GM23338 (cell line): ENCODE measurements around the gene CRTC3. TPM values are rescaled to one million over a fixed set of nuclear protein-coding genes. Genes with fewer than 3 reads are reported as not detected.

Source experiments
- ATAC-seq: fragments of 200-7000 bp; cut with Tn5 transposase; 3 replicates; pipeline ENCODE4 v1.9.1; 2020
- DNase-seq: peaks from one replicate; pipeline ENCODE4 v3.0.0-alpha.2; 2015; ENCODE audit warnings: low spot score
- H2AFZ ChIP-seq: fragments of 200-600 bp; sonication (generic); 2 replicates; pipeline ENCODE4 v1.8.0; 2016; ENCODE audit warnings: antibody characterized with exemption, mild to moderate bottlenecking, moderate library complexity
- H3F3A ChIP-seq: fragments of 200-600 bp; sonication (generic); replicated peaks from 2 replicates; pipeline ENCODE4 v1.8.0; 2017; ENCODE audit warnings: antibody characterized with exemption, mixed run types, low read depth
- H3K27ac ChIP-seq: fragments of 200-600 bp; sonication (generic); 2 replicates; pipeline ENCODE4 v1.6.1; 2016; ENCODE audit warnings: low read depth
- H3K27me3 ChIP-seq: fragments of 200-600 bp; sonication (generic); 2 replicates; pipeline ENCODE4 v1.8.0; 2016; ENCODE audit warnings: mild to moderate bottlenecking, mixed run types, moderate library complexity; ENCODE audit not compliant: insufficient read depth
- H3K36me3 ChIP-seq: fragments of 200-600 bp; sonication (generic); 2 replicates; pipeline ENCODE4 v1.8.0; 2016; ENCODE audit warnings: mild to moderate bottlenecking; ENCODE audit not compliant: insufficient read depth
- H3K4me1 ChIP-seq: fragments of 200-600 bp; sonication (generic); 2 replicates; pipeline ENCODE4 v1.8.0; 2016; ENCODE audit warnings: mild to moderate bottlenecking, moderate library complexity; ENCODE audit not compliant: insufficient read depth
- H3K4me2 ChIP-seq: fragments of 200-600 bp; sonication (generic); 2 replicates; pipeline ENCODE4 v1.7.1; 2017; ENCODE audit warnings: mixed run types
- H3K4me3 ChIP-seq: fragments of 200-600 bp; sonication (generic); 2 replicates; pipeline ENCODE4 v1.6.1; 2016; ENCODE audit warnings: mixed run types
- H3K79me2 ChIP-seq: fragments of 200-600 bp; sonication (generic); replicated peaks from 2 replicates; pipeline ENCODE4 v1.8.0; 2017; ENCODE audit warnings: mild to moderate bottlenecking; ENCODE audit not compliant: insufficient read depth
- H3K9me2 ChIP-seq: fragments of 200-600 bp; sonication (generic); 2 replicates; pipeline ENCODE4 v1.8.0; 2017; ENCODE audit not compliant: insufficient read depth
- H4K20me1 ChIP-seq: fragments of 200-600 bp; sonication (generic); replicated peaks from 2 replicates; pipeline ENCODE4 v1.8.0; 2017; ENCODE audit warnings: mild to moderate bottlenecking; ENCODE audit not compliant: insufficient read depth
- H3K27ac Mint-ChIP-seq: 2 replicates; pipeline ENCODE4 v1.8.0; 2020; ENCODE audit warnings: inconsistent platforms, mild to moderate bottlenecking, moderate library complexity, mixed read lengths
- H3K27me3 Mint-ChIP-seq: 3 replicates; pipeline ENCODE4 v1.8.0; 2022; ENCODE audit warnings: low read depth, mild to moderate bottlenecking, moderate library complexity, mixed read lengths, inconsistent platforms; ENCODE audit not compliant: insufficient read depth, poor library complexity
- H3K36me3 Mint-ChIP-seq: 3 replicates; pipeline ENCODE4 v1.8.0; 2021; ENCODE audit warnings: low read depth, mild to moderate bottlenecking, inconsistent platforms, moderate library complexity, mixed read lengths
- H3K4me1 Mint-ChIP-seq: 3 replicates; pipeline ENCODE4 v1.8.0; 2020; ENCODE audit warnings: mild to moderate bottlenecking, inconsistent platforms, mixed read lengths
- H3K4me3 Mint-ChIP-seq: 3 replicates; pipeline ENCODE4 v1.8.0; 2021; ENCODE audit warnings: moderate library complexity, mild to moderate bottlenecking, inconsistent platforms, mixed read lengths
- H3K9me3 Mint-ChIP-seq: 3 replicates; pipeline ENCODE4 v1.8.0; 2020; ENCODE audit warnings: moderate library complexity, mild to moderate bottlenecking, inconsistent platforms, mixed read lengths
- CREB1 ChIP-seq: fragments of 250-450 bp; sonication (Bioruptor Pico); IDR thresholded peaks from 2 replicates; pipeline ENCODE4 v1.5.0; 2020; ENCODE audit warnings: low read depth, mild to moderate bottlenecking, moderate library complexity
- CTCF ChIP-seq, 2 experiments: fragments of 200-600 bp in 1 of 2; sonication (generic) in 1 of 2; conservative IDR thresholded peaks; 2 replicates each; pipeline versions ENCODE4 v1.5.1 to v1.6.1; 2016 to 2017; ENCODE audit warnings: antibody characterized with exemption in 2 of 2, low read depth in 2 of 2, mild to moderate bottlenecking in 2 of 2, moderate library complexity in 1 of 2
- ETS1 ChIP-seq: IDR thresholded peaks from 2 replicates; pipeline ENCODE4 v1.6.1; 2016; ENCODE audit warnings: antibody characterized with exemption
- EZH2 ChIP-seq: fragments of 200-600 bp; sonication (generic); IDR thresholded peaks from one replicate; pipeline ENCODE4 v1.8.0; 2017; ENCODE audit warnings: antibody characterized with exemption, mild to moderate bottlenecking, low read depth; ENCODE audit not compliant: unreplicated experiment
- JUNB ChIP-seq: IDR thresholded peaks from one replicate; pipeline ENCODE4 v1.6.1; 2016; ENCODE audit warnings: antibody characterized with exemption; ENCODE audit not compliant: unreplicated experiment
- NANOG ChIP-seq: IDR thresholded peaks from 2 replicates; pipeline ENCODE4 v1.6.1; 2016; ENCODE audit warnings: antibody characterized with exemption, borderline replicate concordance
- POLR2AphosphoS5 ChIP-seq: IDR thresholded peaks from 2 replicates; pipeline ENCODE4 v1.6.1; 2016; ENCODE audit warnings: antibody characterized with exemption, low read depth
- REST ChIP-seq: IDR thresholded peaks from one replicate; pipeline ENCODE4 v1.6.1; 2018; ENCODE audit warnings: antibody characterized with exemption; ENCODE audit not compliant: unreplicated experiment
- STAT1 ChIP-seq: IDR thresholded peaks from one replicate; pipeline ENCODE4 v1.6.1; 2016; ENCODE audit warnings: antibody characterized with exemption; ENCODE audit not compliant: unreplicated experiment
- ZNF114 ChIP-seq: fragments of 250-450 bp; sonication (Bioruptor Pico); IDR thresholded peaks from 2 replicates; pipeline ENCODE4 v1.5.0; 2020; ENCODE audit warnings: mild to moderate bottlenecking, moderate library complexity
- ZNF331 ChIP-seq: fragments of 250-450 bp; sonication (Bioruptor Pico); IDR thresholded peaks from 2 replicates; pipeline ENCODE4 v1.5.0; 2020; ENCODE audit warnings: low read depth, mild to moderate bottlenecking, moderate library complexity
- ZNF462 ChIP-seq: fragments of 250-450 bp; sonication (Bioruptor Pico); IDR thresholded peaks from 2 replicates; pipeline ENCODE4 v1.5.0; 2020; ENCODE audit warnings: mild to moderate bottlenecking, moderate library complexity
- polyA plus RNA-seq: library from polyadenylated mRNA; unstranded; fragments of >200 nt; fragmentation: Nextera tagmentation; extraction: Ambion mirVana; gene quantifications from 2 replicates; pipeline ENCODE4 v1.2.1, GENCODE V29; 2016
- total RNA-seq: library from RNA; depleted of rRNA; stranded (reverse); fragments of >200 nt; shearing (Covaris generic); gene quantifications from 2 replicates; pipeline ENCODE4 v1.2.3, GENCODE V29; 2014

Gene CRTC3
- total and polyA plus RNA-seq, 2 experiments from 2014 or later, result 2.8 to 3.8 TPM

GRCh38 chr15:90557186-90558084, 27.7 kb downstream of the CRTC3 start:
- Histone ChIP-seq H3K4me2 (no peak overlapping the region), H3K79me2 (no peaks in the 10 kb centered on the region), H4K20me1 (no peaks in the 10 kb centered on the region), H3K9me2 (no peaks in the 10 kb centered on the region), H3F3A (no peaks in the 10 kb centered on the region), H3K36me3 (no peaks in the 10 kb centered on the region), H3K4me1 (no peaks in the 10 kb centered on the region; the same call in 1 of the 2 replicates), H3K27ac (no peak overlapping the region), H2AFZ (0 out of 2 replicates have a peak overlapping the region, but pooled peaks have one; percentile 59), H3K27me3 (no peaks in the 10 kb centered on the region), H3K4me3 (no peak overlapping the region)
- Mint-ChIP-seq H3K4me3 (no peak overlapping the region), H3K4me1 (peaks cover 21% of the 10 kb centered on the region), H3K9me3 (no peaks in the 10 kb centered on the region), H3K27me3 (no peaks in the 10 kb centered on the region), H3K36me3 (no peaks in the 10 kb centered on the region), H3K27ac (no peak overlapping the region; the same call in 1 of the 2 replicates)
- DNase-seq (no peak), ATAC-seq (peak; percentile 50; the same call in 2 of the 3 replicates)
- TF ChIP-seq EZH2 (no peak), CTCF (conservative IDR thresholded peaks at IDR 0.05; ENCODE audit: low read depth in 2 of 2) (no peak), ZNF331 (CRISPR knock-in tag) (no peak), JUNB (no peak), REST (no peak), ETS1 (no peak), NANOG (no peak), ZNF462 (CRISPR knock-in tag) (no peak), POLR2AphosphoS5 (no peak), STAT1 (no peak), CREB1 (no peak), ZNF114 (CRISPR knock-in tag) (no peak)
